GM23338 (cell line): Measurements from ENCODE around the gene CALR3. TPM values are rescaled to one million over a fixed set of nuclear protein-coding genes. Genes with fewer than 3 reads are reported as not detected.
A peak's percentile ranks its signal among the peaks of the same experiment; 100 is the strongest.

Source experiments
- ATAC-seq: fragments of 200-7000 bp; cut with Tn5 transposase; 3 replicates; pipeline ENCODE4 v1.9.1; 2020
- DNase-seq: peaks from one replicate; pipeline ENCODE4 v3.0.0-alpha.2; 2015; ENCODE audit warnings: low spot score
- H2AFZ ChIP-seq: fragments of 200-600 bp; sonication (generic); 2 replicates; pipeline ENCODE4 v1.8.0; 2016; ENCODE audit warnings: antibody characterized with exemption, mild to moderate bottlenecking, moderate library complexity
- H3F3A ChIP-seq: fragments of 200-600 bp; sonication (generic); replicated peaks from 2 replicates; pipeline ENCODE4 v1.8.0; 2017; ENCODE audit warnings: antibody characterized with exemption, mixed run types, low read depth
- H3K27ac ChIP-seq: fragments of 200-600 bp; sonication (generic); 2 replicates; pipeline ENCODE4 v1.6.1; 2016; ENCODE audit warnings: low read depth
- H3K27me3 ChIP-seq: fragments of 200-600 bp; sonication (generic); 2 replicates; pipeline ENCODE4 v1.8.0; 2016; ENCODE audit warnings: mild to moderate bottlenecking, mixed run types, moderate library complexity; ENCODE audit not compliant: insufficient read depth
- H3K36me3 ChIP-seq: fragments of 200-600 bp; sonication (generic); 2 replicates; pipeline ENCODE4 v1.8.0; 2016; ENCODE audit warnings: mild to moderate bottlenecking; ENCODE audit not compliant: insufficient read depth
- H3K4me1 ChIP-seq: fragments of 200-600 bp; sonication (generic); 2 replicates; pipeline ENCODE4 v1.8.0; 2016; ENCODE audit warnings: mild to moderate bottlenecking, moderate library complexity; ENCODE audit not compliant: insufficient read depth
- H3K4me2 ChIP-seq: fragments of 200-600 bp; sonication (generic); 2 replicates; pipeline ENCODE4 v1.7.1; 2017; ENCODE audit warnings: mixed run types
- H3K4me3 ChIP-seq: fragments of 200-600 bp; sonication (generic); 2 replicates; pipeline ENCODE4 v1.6.1; 2016; ENCODE audit warnings: mixed run types
- H3K79me2 ChIP-seq: fragments of 200-600 bp; sonication (generic); replicated peaks from 2 replicates; pipeline ENCODE4 v1.8.0; 2017; ENCODE audit warnings: mild to moderate bottlenecking; ENCODE audit not compliant: insufficient read depth
- H3K9me2 ChIP-seq: fragments of 200-600 bp; sonication (generic); 2 replicates; pipeline ENCODE4 v1.8.0; 2017; ENCODE audit not compliant: insufficient read depth
- H4K20me1 ChIP-seq: fragments of 200-600 bp; sonication (generic); replicated peaks from 2 replicates; pipeline ENCODE4 v1.8.0; 2017; ENCODE audit warnings: mild to moderate bottlenecking; ENCODE audit not compliant: insufficient read depth
- H3K27ac Mint-ChIP-seq: 2 replicates; pipeline ENCODE4 v1.8.0; 2020; ENCODE audit warnings: inconsistent platforms, mild to moderate bottlenecking, moderate library complexity, mixed read lengths
- H3K27me3 Mint-ChIP-seq: 3 replicates; pipeline ENCODE4 v1.8.0; 2022; ENCODE audit warnings: low read depth, mild to moderate bottlenecking, moderate library complexity, mixed read lengths, inconsistent platforms; ENCODE audit not compliant: insufficient read depth, poor library complexity
- H3K36me3 Mint-ChIP-seq: 3 replicates; pipeline ENCODE4 v1.8.0; 2021; ENCODE audit warnings: low read depth, mild to moderate bottlenecking, inconsistent platforms, moderate library complexity, mixed read lengths
- H3K4me1 Mint-ChIP-seq: 3 replicates; pipeline ENCODE4 v1.8.0; 2020; ENCODE audit warnings: mild to moderate bottlenecking, inconsistent platforms, mixed read lengths
- H3K4me3 Mint-ChIP-seq: 3 replicates; pipeline ENCODE4 v1.8.0; 2021; ENCODE audit warnings: moderate library complexity, mild to moderate bottlenecking, inconsistent platforms, mixed read lengths
- H3K9me3 Mint-ChIP-seq: 3 replicates; pipeline ENCODE4 v1.8.0; 2020; ENCODE audit warnings: moderate library complexity, mild to moderate bottlenecking, inconsistent platforms, mixed read lengths
- CREB1 ChIP-seq: fragments of 250-450 bp; sonication (Bioruptor Pico); IDR thresholded peaks from 2 replicates; pipeline ENCODE4 v1.5.0; 2020; ENCODE audit warnings: low read depth, mild to moderate bottlenecking, moderate library complexity
- ETS1 ChIP-seq: IDR thresholded peaks from 2 replicates; pipeline ENCODE4 v1.6.1; 2016; ENCODE audit warnings: antibody characterized with exemption
- EZH2 ChIP-seq: fragments of 200-600 bp; sonication (generic); IDR thresholded peaks from one replicate; pipeline ENCODE4 v1.8.0; 2017; ENCODE audit warnings: antibody characterized with exemption, mild to moderate bottlenecking, low read depth; ENCODE audit not compliant: unreplicated experiment
- EZH2phosphoT487 ChIP-seq: fragments of 200-600 bp; sonication (generic); IDR thresholded peaks from one replicate; pipeline ENCODE4 v1.8.1; 2018; ENCODE audit warnings: antibody characterized with exemption; ENCODE audit not compliant: unreplicated experiment
- JUNB ChIP-seq: IDR thresholded peaks from one replicate; pipeline ENCODE4 v1.6.1; 2016; ENCODE audit warnings: antibody characterized with exemption; ENCODE audit not compliant: unreplicated experiment
- NANOG ChIP-seq: IDR thresholded peaks from 2 replicates; pipeline ENCODE4 v1.6.1; 2016; ENCODE audit warnings: antibody characterized with exemption, borderline replicate concordance
- POLR2AphosphoS5 ChIP-seq: IDR thresholded peaks from 2 replicates; pipeline ENCODE4 v1.6.1; 2016; ENCODE audit warnings: antibody characterized with exemption, low read depth
- REST ChIP-seq: IDR thresholded peaks from one replicate; pipeline ENCODE4 v1.6.1; 2018; ENCODE audit warnings: antibody characterized with exemption; ENCODE audit not compliant: unreplicated experiment
- STAT1 ChIP-seq: IDR thresholded peaks from one replicate; pipeline ENCODE4 v1.6.1; 2016; ENCODE audit warnings: antibody characterized with exemption; ENCODE audit not compliant: unreplicated experiment
- ZNF331 ChIP-seq: fragments of 250-450 bp; sonication (Bioruptor Pico); IDR thresholded peaks from 2 replicates; pipeline ENCODE4 v1.5.0; 2020; ENCODE audit warnings: low read depth, mild to moderate bottlenecking, moderate library complexity
- polyA plus RNA-seq: library from polyadenylated mRNA; unstranded; fragments of >200 nt; fragmentation: Nextera tagmentation; extraction: Ambion mirVana; gene quantifications from 2 replicates; pipeline ENCODE4 v1.2.1, GENCODE V29; 2016
- total RNA-seq: library from RNA; depleted of rRNA; stranded (reverse); fragments of >200 nt; shearing (Covaris generic); gene quantifications from 2 replicates; pipeline ENCODE4 v1.2.3, GENCODE V29; 2014

Gene CALR3
- total and polyA plus RNA-seq, 2 experiments from 2014 or later, result 0.42 to 0.66 TPM

DNA sequence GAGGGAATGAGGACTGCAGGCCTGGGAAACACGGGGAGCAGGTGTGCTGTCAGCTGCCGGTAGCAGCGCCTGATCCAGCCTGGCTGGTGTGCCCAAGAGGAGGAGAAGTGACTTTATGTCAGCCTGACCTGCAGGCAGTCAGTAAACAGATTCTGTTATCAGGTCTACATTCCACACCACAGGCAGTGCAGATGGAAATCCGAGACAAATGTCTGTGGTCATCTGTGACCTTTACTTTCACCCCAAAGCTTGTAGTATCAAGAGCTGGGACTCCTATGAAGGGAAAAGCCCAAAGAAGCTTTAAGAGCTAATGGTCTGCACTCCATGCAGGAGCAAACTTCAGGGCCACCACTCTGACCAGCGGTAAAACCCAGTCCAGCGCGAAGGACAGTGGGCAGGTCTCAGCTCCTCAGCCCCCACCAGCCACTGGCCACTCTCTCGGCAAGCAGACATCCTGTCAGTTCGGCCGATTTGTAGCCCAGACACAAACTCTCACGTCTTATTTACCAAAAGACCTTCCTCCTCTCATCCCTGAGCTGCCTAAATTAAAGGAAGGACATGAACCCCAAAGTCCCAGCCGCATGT lies 31.9 kb downstream of the CALR3 start:
- Histone ChIP-seq H2AFZ (no peak overlapping the region), H3K4me3 (no peak overlapping the region), H3F3A (no peaks in the 10 kb centered on the region), H3K4me2 (no peak overlapping the region), H3K4me1 (peaks cover 8% of the 10 kb centered on the region; the same call in 1 of the 2 replicates), H3K9me2 (no peaks in the 10 kb centered on the region), H3K27me3 (no peaks in the 10 kb centered on the region), H3K27ac (0 out of 2 replicates have a peak overlapping the region, but pooled peaks have one; percentile 14), H3K36me3 (no peaks in the 10 kb centered on the region), H4K20me1 (peaks cover 48% of the 10 kb centered on the region), H3K79me2 (peaks cover 100% of the 10 kb centered on the region)
- no peak for TF ChIP-seq POLR2AphosphoS5
- ATAC-seq (no peak), DNase-seq (no peak)
- Mint-ChIP-seq H3K27me3 (peaks cover 9% of the 10 kb centered on the region), H3K27ac (no peak overlapping the region), H3K9me3 (no peaks in the 10 kb centered on the region), H3K4me1 (peaks cover 36% of the 10 kb centered on the region), H3K4me3 (no peak overlapping the region), H3K36me3 (peaks cover 4% of the 10 kb centered on the region; the same call in 2 of the 3 replicates)

GRCh38 chr19:16463341-16463990 lies 32.5 kb downstream of the CALR3 start:
- no peak overlapping the region for H3K4me2 ChIP-seq
- peaks cover 100% of the 10 kb centered on the region for H3K79me2 ChIP-seq
- 0 out of 2 replicates have a peak overlapping the region, but pooled peaks have one; percentile 4 for H3K27ac Mint-ChIP-seq
- ATAC-seq (no peak), DNase-seq (no peak)
- H3K9me3 Mint-ChIP-seq, result no peaks in the 10 kb centered on the region
- H3K27ac ChIP-seq, result no peak overlapping the region
- peaks cover 4% of the 10 kb centered on the region; the same call in 2 of the 3 replicates for H3K36me3 Mint-ChIP-seq
- no peaks in the 10 kb centered on the region for H3K27me3 ChIP-seq
- H3K4me3 Mint-ChIP-seq, result no peak overlapping the region
- H3K9me2 ChIP-seq, result no peaks in the 10 kb centered on the region
- H4K20me1 ChIP-seq, result peaks cover 48% of the 10 kb centered on the region
- peaks cover 34% of the 10 kb centered on the region for H3K4me1 Mint-ChIP-seq
- no peaks in the 10 kb centered on the region for H3K36me3 ChIP-seq
- no peak overlapping the region for H2AFZ ChIP-seq
- no peak overlapping the region for H3K4me3 ChIP-seq
- peaks cover 15% of the 10 kb centered on the region for H3K4me1 ChIP-seq
- H3F3A ChIP-seq, result no peaks in the 10 kb centered on the region; the same call in 1 of the 2 replicates
- H3K27me3 Mint-ChIP-seq, result peaks cover 13% of the 10 kb centered on the region
- TF ChIP-seq STAT1 (no peak), EZH2phosphoT487 (no peak), REST (no peak), CREB1 (CRISPR knock-in tag) (no peak), ETS1 (no peak), NANOG (no peak), POLR2AphosphoS5 (no peak), JUNB (no peak), ZNF331 (CRISPR knock-in tag) (no peak), EZH2 (no peak)
